GM18502 (cell line): Measurements from ENCODE around the gene DNAH8.

Experiments used
- ATAC-seq: cut with Tn5 transposase; IDR thresholded peaks from one replicate; pipeline ENCODE4 v1.9.1; 2021; ENCODE audit warnings: mild to moderate bottlenecking; ENCODE audit not compliant: unreplicated experiment, poor library complexity

The DNAH8 gene

DNA sequence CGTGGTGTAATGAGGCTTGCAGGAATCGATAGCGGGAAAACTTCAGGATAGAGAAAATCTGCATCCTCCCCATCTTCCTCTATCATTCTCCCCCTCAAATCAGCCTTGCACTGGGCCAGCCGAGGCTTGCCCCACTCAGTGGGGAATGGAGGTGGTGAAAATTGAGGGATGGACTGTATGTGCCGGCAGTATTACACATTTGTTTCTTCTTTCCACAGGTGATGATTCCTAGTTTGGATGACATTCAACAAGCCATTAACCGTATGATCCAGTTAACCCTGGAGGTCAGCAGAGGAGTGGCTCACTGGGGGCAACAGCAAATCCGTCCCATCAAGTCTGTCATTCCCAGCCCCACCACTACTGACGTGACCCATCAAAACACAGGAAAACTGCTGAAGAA is 100.1 kb downstream of the DNAH8 start:
- no peak for ATAC-seq

DNA sequence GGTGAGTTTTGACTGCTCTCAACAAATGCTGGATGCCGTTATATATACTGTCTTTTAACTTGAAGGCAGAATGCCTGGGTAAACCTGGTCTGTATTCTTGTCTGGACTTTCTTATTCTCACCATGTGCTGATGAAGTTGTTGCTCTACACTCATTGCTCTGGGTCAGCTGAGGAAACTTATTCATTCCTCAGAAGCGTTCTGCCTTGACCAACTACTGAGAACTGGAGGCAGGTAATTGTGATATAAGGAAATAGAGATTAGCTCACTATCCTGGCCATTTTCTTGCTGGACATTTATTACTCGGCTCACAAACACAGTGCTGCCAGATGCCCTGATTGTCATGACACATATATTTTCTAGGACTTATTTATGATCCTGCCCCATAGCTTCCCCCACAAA is 103.6 kb downstream of the DNAH8 start:
- ATAC-seq = no peak

DNA sequence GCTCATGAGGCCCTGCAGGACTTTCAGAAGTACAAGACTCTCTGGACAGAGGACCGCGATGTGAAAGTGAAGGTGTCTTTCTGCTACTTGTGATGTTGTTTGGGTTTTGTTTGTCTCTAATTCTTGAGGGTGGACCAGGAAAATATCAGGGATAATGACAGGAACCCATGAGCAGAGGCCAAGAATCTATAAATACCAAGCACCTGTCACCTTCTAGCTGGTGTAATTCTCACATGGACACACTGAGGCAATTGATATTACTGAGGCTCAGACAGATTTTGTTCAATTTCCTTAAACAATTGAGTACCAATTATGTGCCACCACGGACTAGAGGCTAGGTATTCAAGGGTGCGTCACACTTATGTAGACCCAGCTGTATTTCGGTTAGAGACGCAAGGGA is 107.9 kb downstream of the DNAH8 start:
- ATAC-seq = no peak

DNA sequence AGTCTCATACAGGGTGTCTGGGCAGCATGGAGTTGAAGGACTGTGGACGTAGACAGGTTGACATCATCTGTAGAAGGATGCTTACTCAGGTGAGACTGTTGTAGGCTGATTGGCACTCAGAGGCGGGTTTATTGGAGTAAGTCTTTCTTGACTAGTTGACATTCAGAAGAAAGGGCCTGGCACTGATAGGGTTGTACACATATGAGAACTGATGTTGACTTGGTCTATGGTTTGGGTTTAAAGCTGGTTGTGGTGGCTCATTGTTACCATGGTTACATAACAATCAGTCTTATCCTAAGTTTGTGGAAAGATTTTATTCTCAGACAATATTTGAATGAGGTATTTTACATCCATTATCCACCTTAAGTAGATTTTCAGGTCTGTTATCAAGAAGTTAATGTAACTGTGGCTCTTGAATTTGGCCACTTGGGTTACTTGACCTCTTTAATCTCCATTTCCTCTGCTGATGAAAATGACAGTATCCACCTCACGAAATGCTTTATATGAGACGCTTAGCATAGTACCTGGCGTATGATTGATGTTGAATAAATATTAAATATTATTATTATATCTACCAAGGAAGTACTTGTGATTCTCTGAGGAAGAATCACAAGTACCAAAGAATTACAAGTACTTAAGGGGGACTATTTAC is 109.3 kb downstream of the DNAH8 start:
- no peak for ATAC-seq

DNA sequence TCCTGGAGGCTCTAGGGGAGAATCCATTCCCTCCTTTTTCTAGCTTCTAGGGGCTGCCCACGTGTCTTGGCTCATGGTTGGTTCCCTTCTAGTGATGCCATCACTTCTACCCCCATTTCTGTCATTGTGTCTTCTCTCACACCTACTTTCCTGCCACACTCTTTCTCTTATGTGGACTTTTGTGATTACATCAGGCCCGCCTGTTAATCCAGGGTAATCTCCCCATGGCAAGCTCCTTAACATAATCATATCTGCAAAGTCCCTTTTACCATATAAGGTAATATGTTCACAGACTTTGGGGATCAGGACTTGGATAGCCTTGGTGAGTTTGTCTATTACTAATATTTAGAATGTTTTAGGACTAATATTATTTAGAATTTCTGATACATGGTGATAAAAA is 111.9 kb downstream of the DNAH8 start:
- ATAC-seq = no peak

DNA sequence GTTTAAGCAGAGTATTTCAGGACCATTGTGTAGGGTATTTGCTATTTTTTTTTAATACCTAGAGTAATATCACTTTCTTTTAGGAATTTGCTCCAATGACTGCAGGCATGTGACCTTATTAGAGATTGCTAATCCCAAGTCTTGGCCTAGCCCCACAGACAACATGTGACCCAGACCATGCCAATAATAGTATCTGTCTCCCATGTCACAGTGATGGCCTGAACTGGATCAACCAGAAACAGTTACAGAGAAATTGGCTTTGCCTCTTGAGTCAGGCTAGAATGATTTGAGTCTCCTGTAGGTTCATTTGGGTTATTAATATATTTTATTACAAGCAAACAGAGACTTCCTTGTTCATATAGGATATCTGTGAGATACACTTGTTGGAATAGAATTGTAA is 116.8 kb downstream of the DNAH8 start:
- ATAC-seq = no peak

DNA sequence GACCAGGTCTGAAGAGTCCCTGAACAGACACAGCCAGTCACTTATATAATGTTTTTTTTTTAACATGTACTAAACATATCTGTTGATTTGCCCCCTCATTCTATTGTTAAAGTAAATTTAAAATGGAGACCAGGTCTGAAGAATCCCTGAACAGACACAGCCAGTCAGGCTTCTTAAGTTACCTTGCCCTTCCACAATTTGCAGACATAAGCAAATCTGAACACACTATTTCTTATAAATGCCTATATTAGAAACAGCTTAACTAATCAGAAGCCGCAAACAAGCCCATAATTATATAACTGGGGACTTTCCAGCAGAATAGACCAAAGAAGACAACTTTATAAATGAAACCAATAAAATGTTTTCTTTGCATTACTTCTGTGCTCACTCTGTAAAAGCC is 118.2 kb downstream of the DNAH8 start:
- no peak for ATAC-seq

DNA sequence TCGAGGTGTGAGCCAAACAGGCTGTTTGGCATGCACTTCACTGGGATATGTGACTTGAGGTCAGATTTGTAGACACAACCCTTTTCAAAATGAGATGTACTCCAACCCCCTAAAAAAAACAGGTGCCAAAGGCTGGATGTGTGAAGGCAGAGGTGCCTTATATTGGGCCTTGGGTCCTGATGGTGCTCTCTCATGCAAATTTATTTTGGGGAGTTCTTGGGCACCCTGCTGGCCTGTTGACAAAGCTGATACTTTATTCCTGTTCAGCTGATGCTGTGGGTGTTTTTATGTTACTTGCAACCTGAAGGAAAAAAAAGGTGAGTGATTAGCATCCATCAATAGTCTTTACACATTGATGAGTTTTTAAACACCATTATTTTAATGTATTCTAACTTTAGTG is 121.5 kb downstream of the DNAH8 start:
- no peak for ATAC-seq

DNA sequence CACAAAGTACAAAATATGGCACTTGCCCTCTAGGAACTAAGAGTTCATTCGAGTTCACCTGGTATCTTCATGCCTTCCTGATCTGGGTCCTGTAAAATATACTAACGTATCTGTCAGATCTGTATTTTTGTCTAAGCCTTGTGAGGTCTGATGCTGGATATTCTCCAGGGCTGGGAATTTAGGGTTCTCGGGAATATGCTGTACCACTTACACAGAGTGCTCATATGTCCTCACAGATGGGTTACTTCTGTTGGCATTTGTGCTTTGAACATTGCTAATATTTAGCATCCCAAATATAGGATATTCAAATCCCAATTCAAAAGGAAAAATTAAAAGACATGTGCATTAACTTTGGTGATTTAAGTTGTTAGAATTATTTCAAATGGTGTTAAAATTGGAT is 122.0 kb downstream of the DNAH8 start:
- no peak for ATAC-seq

DNA sequence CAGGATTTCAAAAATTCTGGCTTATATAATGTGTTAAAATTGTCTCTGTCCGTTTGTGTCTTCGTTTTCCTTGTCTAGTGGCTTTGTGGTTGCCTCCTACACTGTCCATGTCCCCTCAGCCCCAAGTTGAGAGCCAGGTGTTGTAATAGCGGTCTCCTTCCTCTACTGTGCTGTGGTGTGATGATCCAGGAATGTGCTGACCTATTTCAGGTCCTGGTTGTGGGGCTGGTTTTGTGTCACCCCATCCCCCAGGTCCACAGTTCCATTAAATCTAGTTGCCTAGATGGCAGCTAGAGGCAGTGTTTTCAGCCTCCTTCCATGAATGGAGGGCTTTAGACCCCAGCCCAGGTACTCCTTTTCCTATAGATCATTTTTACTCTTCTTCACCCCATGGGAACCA is 128.7 kb downstream of the DNAH8 start:
- ATAC-seq = no peak

DNA sequence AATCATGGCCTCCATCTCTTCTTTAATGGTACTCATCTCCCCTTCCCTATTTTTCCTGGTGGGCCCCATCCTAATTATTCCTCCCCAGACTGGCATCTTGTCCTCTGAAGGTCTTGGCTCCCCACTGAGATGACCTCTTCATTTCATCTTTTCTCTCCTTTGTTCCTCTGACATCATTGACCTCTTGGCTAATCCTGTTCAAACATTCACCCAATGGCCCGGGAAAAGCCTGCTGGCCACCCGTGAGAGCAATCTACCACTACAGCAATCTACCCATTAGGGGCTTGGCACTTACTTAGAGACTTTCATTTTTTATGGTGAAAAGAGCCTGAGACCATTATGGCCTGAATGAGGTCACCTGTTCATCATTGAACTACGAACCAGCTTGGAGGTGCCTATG is 130.8 kb downstream of the DNAH8 start:
- ATAC-seq = no peak

DNA sequence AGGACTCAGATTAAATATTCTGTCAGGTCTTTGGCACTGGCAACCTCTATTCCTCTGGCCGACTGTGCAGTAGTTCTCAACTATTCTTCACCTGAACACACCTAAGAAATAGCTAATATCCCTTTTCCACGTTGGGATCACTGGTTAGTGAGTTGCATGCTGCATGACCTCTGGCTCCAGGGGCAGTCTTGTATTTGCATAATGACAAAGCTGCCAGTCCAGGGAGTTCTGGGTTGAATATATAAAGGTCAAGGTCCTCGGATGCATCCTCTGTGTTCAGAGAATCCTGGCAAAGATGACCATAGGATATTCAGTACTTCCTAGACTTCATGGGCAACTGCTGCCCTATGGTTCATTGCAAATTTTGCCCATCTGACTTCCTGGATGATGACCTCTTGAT is 131.2 kb downstream of the DNAH8 start:
- ATAC-seq = no peak

DNA sequence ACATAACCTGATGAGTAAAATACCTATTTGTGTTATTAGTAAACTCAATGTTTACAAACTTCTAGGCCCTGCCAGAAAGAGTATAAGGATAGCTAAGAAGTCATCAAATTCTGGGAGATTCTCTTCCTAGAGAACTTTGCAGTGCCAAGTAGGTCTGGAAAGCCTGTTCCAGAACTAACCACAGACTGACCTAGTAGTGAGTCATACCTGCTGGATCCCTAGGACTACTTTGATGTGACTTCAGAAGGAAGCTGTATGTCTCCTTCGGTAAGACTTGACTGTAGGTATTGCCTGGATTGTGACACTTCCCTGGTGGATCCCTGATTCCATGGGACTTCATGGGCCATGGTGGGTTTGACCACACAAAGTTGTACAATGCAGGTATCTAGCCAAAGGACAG is 131.7 kb downstream of the DNAH8 start:
- no peak for ATAC-seq

DNA sequence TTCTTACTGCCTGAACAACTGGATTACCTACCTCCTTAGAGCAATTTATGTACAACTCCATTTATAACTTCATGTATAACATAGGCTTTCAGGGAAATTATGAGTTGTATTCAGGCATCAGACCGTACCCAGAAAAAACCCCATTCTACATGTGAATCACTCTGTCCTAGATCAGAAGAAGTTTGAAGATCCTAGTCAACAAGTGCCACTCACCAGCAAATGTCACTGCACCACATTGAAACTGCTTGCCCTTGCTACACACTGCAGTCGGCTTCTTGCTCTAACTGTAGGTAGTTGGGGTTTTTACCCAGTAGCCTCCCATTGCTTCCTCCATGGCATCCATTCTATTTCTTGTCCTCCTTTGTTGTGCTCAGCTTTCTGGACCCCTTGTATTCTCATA is 132.4 kb downstream of the DNAH8 start:
- ATAC-seq = no peak

DNA sequence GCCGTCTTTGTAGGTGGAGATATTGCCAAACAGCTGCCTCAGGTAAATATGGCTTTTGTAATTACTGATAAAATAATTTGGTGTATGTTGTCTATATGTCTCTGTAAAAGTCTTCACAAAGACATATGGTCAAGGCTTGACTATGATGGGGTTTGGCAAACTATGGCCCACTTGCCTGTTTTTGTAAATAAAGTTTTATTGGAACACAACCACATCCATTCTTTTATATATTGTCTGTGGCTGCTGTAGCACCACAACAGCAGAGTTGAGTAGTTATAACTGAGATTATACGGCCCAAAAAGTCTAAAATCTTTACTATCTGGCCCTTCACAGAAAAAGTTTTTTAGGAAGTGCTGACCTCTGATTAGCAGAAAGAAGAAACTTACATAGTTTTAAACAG is 133.6 kb downstream of the DNAH8 start:
- no peak for ATAC-seq

DNA sequence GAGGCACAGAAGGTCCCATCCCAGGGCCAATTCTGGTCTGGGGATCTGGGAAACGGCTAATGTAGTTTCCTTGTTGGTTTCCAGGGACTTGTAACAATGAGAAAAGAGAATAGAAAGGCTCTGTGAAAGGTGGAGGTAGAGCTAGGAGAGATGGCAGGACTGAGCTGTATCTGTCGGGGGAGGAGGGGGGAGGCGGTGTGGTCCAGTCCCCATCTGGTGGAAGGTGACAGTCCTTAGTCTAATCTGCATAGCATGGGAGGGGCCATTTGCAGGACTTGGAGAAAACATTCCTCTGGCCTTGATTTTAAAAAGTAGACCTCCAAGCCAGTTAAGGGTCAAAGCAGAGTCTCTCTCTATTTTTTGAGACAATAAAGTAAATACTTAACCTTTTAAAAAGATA is 137.1 kb downstream of the DNAH8 start:
- ATAC-seq = no peak

DNA sequence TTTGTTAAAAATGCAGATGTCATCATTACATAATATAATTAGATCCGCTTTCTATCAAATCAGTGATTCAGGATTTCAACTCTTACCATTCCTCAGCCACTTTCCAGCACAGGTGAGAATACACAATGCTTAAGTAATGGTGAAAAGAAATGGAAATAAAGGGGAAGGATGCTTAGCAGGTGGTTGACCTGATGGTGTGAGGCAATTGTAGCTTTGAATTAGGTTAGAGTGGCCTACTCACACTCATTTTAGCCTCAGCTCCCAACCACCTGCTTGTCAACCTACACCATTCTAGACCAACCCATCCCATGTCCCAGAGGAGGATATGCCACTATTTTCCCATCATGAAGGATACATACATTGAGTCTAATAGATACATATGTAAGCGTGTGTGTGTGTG is 138.1 kb downstream of the DNAH8 start:
- ATAC-seq = no peak

DNA sequence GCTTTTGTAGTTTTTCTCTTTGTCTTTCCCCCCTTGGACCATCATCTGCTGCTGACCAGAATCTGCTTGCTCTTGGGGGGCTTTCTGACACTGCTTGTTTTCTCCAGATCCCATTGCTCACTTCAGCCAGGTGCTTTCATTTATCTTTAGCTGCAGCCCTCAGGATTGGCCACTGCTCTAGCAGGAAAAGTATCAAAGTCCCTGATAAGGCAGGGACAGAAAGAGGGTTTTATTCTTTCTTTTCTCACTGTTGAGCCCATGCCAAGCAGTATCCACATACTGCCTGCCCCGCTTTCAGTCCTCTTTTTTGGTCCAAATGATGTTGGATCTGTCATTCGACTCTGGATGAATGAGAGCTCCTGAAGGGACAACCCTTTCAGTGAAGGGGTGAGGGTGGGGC is 141.4 kb downstream of the DNAH8 start:
- ATAC-seq = no peak

DNA sequence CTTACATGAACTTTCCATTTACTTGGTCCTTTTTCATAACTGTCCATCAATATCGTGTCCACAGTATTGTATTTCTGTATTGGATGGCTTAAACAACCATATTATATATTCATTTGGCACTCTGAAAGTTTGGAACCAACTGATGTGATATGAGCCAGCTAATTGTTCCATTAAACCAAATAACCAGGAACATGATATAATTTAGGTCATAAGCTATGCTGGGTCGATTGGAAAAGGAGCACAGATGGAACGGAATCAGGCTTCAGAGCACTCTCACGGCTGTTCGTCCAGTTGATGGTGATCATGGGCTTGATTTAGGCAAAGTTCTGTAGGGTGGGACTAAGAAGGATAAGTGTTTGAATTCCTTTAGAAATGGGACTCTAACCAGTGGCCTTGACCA is 142.7 kb downstream of the DNAH8 start:
- no peak for ATAC-seq

DNA sequence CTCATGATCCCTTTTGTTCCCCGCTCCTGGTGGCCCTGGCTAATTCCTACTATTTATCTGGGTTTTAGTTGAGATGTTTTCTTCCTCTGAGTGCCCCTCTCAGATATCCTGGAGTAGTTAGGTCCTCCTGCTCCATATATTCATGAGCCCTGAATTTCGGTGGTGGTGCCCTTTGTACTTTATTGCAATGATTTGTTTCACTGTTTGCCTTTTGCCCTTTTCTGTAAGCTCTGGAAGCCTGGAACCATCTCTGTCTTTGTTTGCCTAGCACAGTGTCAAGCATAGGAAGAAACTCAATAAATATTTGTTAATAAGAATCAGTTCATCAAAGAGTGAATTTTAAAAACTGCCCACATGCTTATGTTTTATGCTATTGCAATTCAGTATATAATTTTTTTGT is 144.9 kb downstream of the DNAH8 start:
- no peak for ATAC-seq

DNA sequence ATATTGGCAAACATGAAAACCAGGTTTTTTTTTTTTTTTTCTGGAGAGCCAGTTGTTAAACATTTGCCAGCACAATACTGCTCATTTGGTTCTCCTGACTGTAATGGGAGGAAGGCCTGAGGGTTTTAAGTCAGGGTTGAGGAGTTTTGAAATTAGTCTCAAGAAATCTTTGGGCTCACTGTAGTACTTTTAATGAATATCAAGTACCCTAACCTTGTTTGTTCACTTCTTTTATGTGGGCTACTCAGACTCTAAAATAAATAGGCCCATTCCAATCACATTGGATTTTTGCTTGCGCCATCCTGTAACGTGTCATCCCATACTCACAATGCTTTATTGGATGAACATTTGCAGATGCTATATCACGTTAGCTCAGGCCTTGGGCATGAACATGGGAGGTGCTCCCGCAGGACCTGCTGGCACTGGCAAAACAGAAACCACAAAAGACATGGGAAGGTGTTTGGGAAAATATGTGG is 146.9 kb downstream of the DNAH8 start:
- no peak for ATAC-seq

DNA sequence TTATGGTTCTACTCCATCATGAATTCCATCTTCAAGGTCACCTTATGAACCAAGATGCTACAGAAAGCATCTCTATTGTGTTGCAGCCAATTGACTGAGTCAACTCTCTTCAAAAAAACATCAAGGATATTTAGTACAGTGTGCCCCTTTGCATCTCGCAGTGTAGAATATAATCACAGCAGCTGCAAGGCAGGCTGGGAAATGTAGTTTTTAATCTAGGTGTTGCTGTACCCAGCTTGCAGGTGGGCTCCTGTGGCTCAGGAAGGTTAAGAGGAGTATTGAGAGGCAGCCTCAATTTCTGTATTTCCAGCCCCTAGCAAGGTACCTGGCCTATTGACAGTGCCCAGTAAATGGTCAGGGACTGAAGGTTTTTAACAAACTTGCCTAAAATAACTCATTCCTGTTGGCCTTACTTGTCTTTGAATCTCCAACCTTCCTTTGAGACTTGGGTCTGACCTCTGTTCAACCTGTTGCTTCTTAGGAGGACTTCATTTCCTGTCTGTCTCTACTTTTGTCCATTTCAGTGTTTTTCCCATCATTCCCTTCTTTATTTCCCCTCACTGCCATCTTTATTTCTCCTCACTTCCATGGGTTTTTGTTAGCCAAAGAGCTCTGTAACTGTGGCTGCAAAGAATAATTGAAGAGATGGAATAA is 150.5 kb downstream of the DNAH8 start:
- no peak for ATAC-seq
